ENCODE data around the gene DENND4A. TPM values are rescaled to one million over a fixed set of nuclear protein-coding genes. Genes with fewer than 3 reads are reported as not detected.

DENND4A gene
- total and polyA plus RNA-seq, 7 donors, result 4.0 to 46.7 (median 15.4) TPM

- intact Hi-C loops (cut with DNase I), result loop anchor here (10.0 kb wide), 4 partner anchors 193 to 653 kb away; partner anchors contain the start of gene RAB11A (in 1 of the 2)
- no peak for TF ChIP-seq CTCF (IDR thresholded peaks at IDR 0.05)
- no peak for ATAC-seq
Observed at GRCh38 chr15:65631503-65631902, 160.6 kb downstream of the DENND4A start.

DNA sequence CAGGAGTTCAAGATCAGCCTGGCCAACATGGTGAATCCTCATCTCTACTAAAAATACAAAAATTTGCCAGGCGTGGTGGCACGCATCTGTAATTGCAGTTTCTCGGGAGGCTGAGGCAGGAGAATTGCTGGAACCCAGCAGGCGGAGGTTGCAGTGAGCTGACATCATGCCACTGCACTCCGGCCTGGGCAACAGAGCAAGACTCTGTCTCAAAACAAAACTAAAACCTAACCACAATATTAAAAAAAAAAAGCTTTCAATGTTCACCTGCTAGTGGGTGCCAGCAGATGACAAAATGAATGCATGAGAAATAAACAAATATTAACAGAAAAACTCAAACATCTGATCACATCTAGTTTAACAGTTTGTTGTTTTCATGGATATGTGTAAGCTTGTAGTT lies 161.3 kb downstream of the DENND4A start:
- Histone ChIP-seq H3K36me3 (ENCODE audit: insufficient read depth in 1 of 2, low read depth in 1 of 2) (no peaks in the 10 kb centered on the region), H3K4me1 (no peaks in the 10 kb centered on the region), H3K27ac (no peak overlapping the region), H3K27me3 (ENCODE audit: insufficient read depth in 3 of 3, low read length in 2 of 3) (no peaks in the 10 kb centered on the region), H3K4me3 (no peak overlapping the region), H3K9me3 (no peaks in the 10 kb centered on the region)
- no peak for ATAC-seq
- DNase-seq, result no peak
- no peak for TF ChIP-seq CTCF (IDR thresholded peaks at IDR 0.05)
- intact Hi-C loops (cut with DNase I), result loop anchor here (10.0 kb wide), 4 partner anchors 194 to 654 kb away; partner anchors contain the start of gene RAB11A (in 1 of the 2)
- WGBS, 3 donors, result 94 to 98% (median 97%) methylated on average over 5 of the region's 5 CpGs

More at GRCh38 chr15:65631503-65631902, 160.6 kb downstream of the DENND4A start:
- no peak for DNase-seq
- WGBS, 3 donors, result 96% methylated on average over 6 of the region's 6 CpGs
- H3K4me3 ChIP-seq, result no peak overlapping the region
- no peaks in the 10 kb centered on the region for H3K27me3 ChIP-seq (ENCODE audit: insufficient read depth in 3 of 3, low read length in 2 of 3)
- no peaks in the 10 kb centered on the region for H3K36me3 ChIP-seq (ENCODE audit: insufficient read depth in 1 of 2, low read depth in 1 of 2)
- H3K27ac ChIP-seq, result no peak overlapping the region
- no peaks in the 10 kb centered on the region for H3K4me1 ChIP-seq
- H3K9me3 ChIP-seq, result no peaks in the 10 kb centered on the region

- ATAC-seq, result no peak
- Histone ChIP-seq H3K27ac (no peak overlapping the region), H3K27me3 (ENCODE audit: insufficient read depth in 3 of 3, low read length in 2 of 3) (no peaks in the 10 kb centered on the region), H3K4me3 (no peak overlapping the region), H3K4me1 (no peaks in the 10 kb centered on the region), H3K36me3 (ENCODE audit: insufficient read depth in 1 of 2, low read depth in 1 of 2) (no peaks in the 10 kb centered on the region), H3K9me3 (no peaks in the 10 kb centered on the region)
- WGBS, 3 donors, result 93 to 99% (median 95%) methylated on average over 3 of the region's 3 CpGs
- intact Hi-C loops (cut with DNase I), result no loop called here
- DNase-seq, result no peak
- TF ChIP-seq CTCF (IDR thresholded peaks at IDR 0.05), result no peak
Observed at GRCh38 chr15:65629548-65629947, 162.5 kb downstream of the DENND4A start.

GRCh38 chr15:65626856-65627255 lies 165.2 kb downstream of the DENND4A start:
- no peak for TF ChIP-seq CTCF (IDR thresholded peaks at IDR 0.05)
- Histone ChIP-seq H3K36me3 (ENCODE audit: insufficient read depth in 1 of 2, low read depth in 1 of 2) (no peaks in the 10 kb centered on the region), H3K27me3 (ENCODE audit: insufficient read depth in 3 of 3, low read length in 2 of 3) (no peaks in the 10 kb centered on the region), H3K4me1 (no peaks in the 10 kb centered on the region), H3K4me3 (no peak overlapping the region), H3K27ac (no peak overlapping the region), H3K9me3 (no peaks in the 10 kb centered on the region)
- ATAC-seq (no peak), DNase-seq (no peak)
- intact Hi-C loops (cut with DNase I), result no loop called here
- 61 to 72% (median 70%) methylated on average over 4 of the region's 4 CpGs for WGBS, 3 donors

- Histone ChIP-seq H3K9me3 (no peaks in the 10 kb centered on the region), H3K4me1 (no peaks in the 10 kb centered on the region), H3K27ac (no peak overlapping the region), H3K27me3 (ENCODE audit: insufficient read depth in 3 of 3, low read length in 2 of 3) (no peaks in the 10 kb centered on the region), H3K4me3 (no peak overlapping the region), H3K36me3 (ENCODE audit: insufficient read depth in 1 of 2, low read depth in 1 of 2) (no peaks in the 10 kb centered on the region)
- ATAC-seq, result no peak
- no peak for DNase-seq
- TF ChIP-seq CTCF (IDR thresholded peaks at IDR 0.05), result no peak
- intact Hi-C loops (cut with DNase I), result no loop called here
Observed at GRCh38 chr15:65623103-65623502, 169.0 kb downstream of the DENND4A start.
